ENCODE data around the gene RNU6-9.
"Not testable (repeated sequence)": the region's sequence is repeated elsewhere in the genome, so short reads cannot be mapped to it uniquely, and the experiment has no call there.

The RNU6-9 gene

GRCh38 chr19:873561-874041 is 19.7 kb upstream of the RNU6-9 start:
- no peak for TF ChIP-seq CTCF (IDR thresholded peaks at IDR 0.05)
- Histone ChIP-seq H3K9ac (no peak overlapping the region), H3K4me3 (ENCODE audit: low read depth, low read length) (no peak overlapping the region), H2AFZ (no peak overlapping the region), H3K27me3 (ENCODE audit: control insufficient read depth, insufficient read depth, low read length) (no peaks in the 10 kb centered on the region), H3K4me1 (no peaks in the 10 kb centered on the region), H3K79me2 (no peaks in the 10 kb centered on the region), H3K4me2 (ENCODE audit: low read length) (no peak overlapping the region), H3K27ac (no peak overlapping the region), H3K36me3 (ENCODE audit: control insufficient read depth, insufficient read depth, low read length) (no peaks in the 10 kb centered on the region), H3K9me3 (ENCODE audit: control insufficient read depth, low read length) (no peaks in the 10 kb centered on the region)

GRCh38 chr19:875265-875879 is 17.9 kb upstream of the RNU6-9 start:
- no peak for TF ChIP-seq CTCF (IDR thresholded peaks at IDR 0.05)
- Histone ChIP-seq H3K4me3 (ENCODE audit: low read depth, low read length) (no peak overlapping the region), H3K9ac (no peak overlapping the region), H3K36me3 (ENCODE audit: control insufficient read depth, insufficient read depth, low read length) (no peaks in the 10 kb centered on the region), H2AFZ (no peak overlapping the region), H3K4me1 (no peaks in the 10 kb centered on the region), H3K27me3 (ENCODE audit: control insufficient read depth, insufficient read depth, low read length) (no peaks in the 10 kb centered on the region), H3K9me3 (ENCODE audit: control insufficient read depth, low read length) (no peaks in the 10 kb centered on the region), H3K79me2 (no peaks in the 10 kb centered on the region), H3K27ac (no peak overlapping the region), H3K4me2 (ENCODE audit: low read length) (no peak overlapping the region)

- H3K79me2 ChIP-seq, result peaks cover under 1% of the 10 kb centered on the region
- no peak overlapping the region for H3K4me3 ChIP-seq (ENCODE audit: low read depth, low read length)
- H3K36me3 ChIP-seq (ENCODE audit: control insufficient read depth, insufficient read depth, low read length), result no peaks in the 10 kb centered on the region
- H3K9me3 ChIP-seq (ENCODE audit: control insufficient read depth, low read length), result no peaks in the 10 kb centered on the region
- H3K9ac ChIP-seq, result no peak overlapping the region
- H3K4me2 ChIP-seq (ENCODE audit: low read length), result no peak overlapping the region
- H2AFZ ChIP-seq, result no peak overlapping the region
- H3K27ac ChIP-seq, result no peak overlapping the region
- H3K27me3 ChIP-seq (ENCODE audit: control insufficient read depth, insufficient read depth, low read length), result no peaks in the 10 kb centered on the region
- no peaks in the 10 kb centered on the region for H3K4me1 ChIP-seq
- no peak for TF ChIP-seq CTCF (IDR thresholded peaks at IDR 0.05)
These were observed 17.2 kb upstream of the RNU6-9 start for GRCh38 chr19:876089-876488.

- peaks cover 3% of the 10 kb centered on the region for H3K79me2 ChIP-seq
- no peak overlapping the region for H3K27ac ChIP-seq
- no peaks in the 10 kb centered on the region for H3K36me3 ChIP-seq (ENCODE audit: control insufficient read depth, insufficient read depth, low read length)
- no peak for TF ChIP-seq CTCF (IDR thresholded peaks at IDR 0.05)
- no peaks in the 10 kb centered on the region for H3K9me3 ChIP-seq (ENCODE audit: control insufficient read depth, low read length)
- H3K27me3 ChIP-seq (ENCODE audit: control insufficient read depth, insufficient read depth, low read length), result no peaks in the 10 kb centered on the region
- no peak overlapping the region for H3K9ac ChIP-seq
- H3K4me1 ChIP-seq, result no peaks in the 10 kb centered on the region
- H3K4me2 ChIP-seq (ENCODE audit: low read length), result no peak overlapping the region
- no peak overlapping the region for H2AFZ ChIP-seq
- H3K4me3 ChIP-seq (ENCODE audit: low read depth, low read length), result no peak overlapping the region
These were observed 16.4 kb upstream of the RNU6-9 start for GRCh38 chr19:876780-877314.

GRCh38 chr19:877992-878660 is 15.2 kb upstream of the RNU6-9 start:
- not testable (repeated sequence) for H3K27ac ChIP-seq; H3K36me3 ChIP-seq (ENCODE audit: control insufficient read depth, insufficient read depth, low read length); H3K9me3 ChIP-seq (ENCODE audit: control insufficient read depth, low read length); H3K27me3 ChIP-seq (ENCODE audit: control insufficient read depth, insufficient read depth, low read length); H3K4me1 ChIP-seq; H3K79me2 ChIP-seq; H2AFZ ChIP-seq; H3K9ac ChIP-seq; H3K4me3 ChIP-seq (ENCODE audit: low read depth, low read length); H3K4me2 ChIP-seq (ENCODE audit: low read length)

GRCh38 chr19:878751-879561 is 14.3 kb upstream of the RNU6-9 start:
- not testable (repeated sequence) for H3K79me2 ChIP-seq; H3K4me1 ChIP-seq; H3K4me2 ChIP-seq (ENCODE audit: low read length); H2AFZ ChIP-seq; H3K9me3 ChIP-seq (ENCODE audit: control insufficient read depth, low read length); H3K36me3 ChIP-seq (ENCODE audit: control insufficient read depth, insufficient read depth, low read length); H3K9ac ChIP-seq; H3K27ac ChIP-seq; H3K4me3 ChIP-seq (ENCODE audit: low read depth, low read length); H3K27me3 ChIP-seq (ENCODE audit: control insufficient read depth, insufficient read depth, low read length)
